Measurements from ENCODE around the gene ST3GAL6. TPM values are rescaled to one million over a fixed set of nuclear protein-coding genes. Genes with fewer than 3 reads are reported as not detected.

The ST3GAL6 gene
- total and polyA plus RNA-seq, 2 of the 8 experiments (the other 6 are each of a cell fraction or from before 2014, with no cell fraction given) = 3.3 to 6.1 TPM

GRCh38 chr3:98763819-98764418, 779 bp downstream of the ST3GAL6 start:
- CTCF ChIA-PET (ENCODE audit: partially characterized antibody) = interaction anchor here (0.7 to 1.4 kb wide), 5 partner anchors 11 to 169 kb away, joined by 3 to 7 read pairs (median 3); no protein-coding TSS in a partner anchor
- no peaks in the 10 kb centered on the region for H3K36me3 ChIP-seq (ENCODE audit: control insufficient read depth in 2 of 4, insufficient read depth in 4 of 4, low read length in 3 of 4)
- H2AK5ac ChIP-seq (ENCODE audit: low read depth, low read length) = no peak overlapping the region
- 0 out of 2 replicates have a peak overlapping the region, but pooled peaks have one; percentile 27 for H2BK20ac ChIP-seq (ENCODE audit: low read length)
- H3K9me3 ChIP-seq (ENCODE audit: insufficient read depth in 2 of 2, low read depth in 1 of 2, low read length in 1 of 2) = no peaks in the 10 kb centered on the region
- H3K14ac ChIP-seq (ENCODE audit: insufficient read length) = no peak overlapping the region
- H3K18ac ChIP-seq (ENCODE audit: extremely low read depth, low read length) = no peak overlapping the region
- H2BK5ac ChIP-seq (ENCODE audit: low read depth, low read length) = no peak overlapping the region
- no peak overlapping the region for H3K56ac ChIP-seq (replicated peaks; ENCODE audit: insufficient read length, low read depth, low read length)
- peaks cover 0 to 4% (median 0%) of the 10 kb centered on the region in 4 experiments; a peak in 1 of 7 replicates for H3K4me1 ChIP-seq (replicated peaks in 1 of 4; ENCODE audit: control insufficient read depth in 3 of 4, insufficient read depth in 4 of 4, low read length in 3 of 4)
- no peaks in the 10 kb centered on the region for H3K23me2 ChIP-seq (ENCODE audit: low read depth, low read length)
- H3K4me3 ChIP-seq (ENCODE audit: extremely low read depth in 1 of 4, insufficient read depth in 2 of 4, low read depth in 3 of 4, low read length in 4 of 4) = no peak overlapping the region
- no peak overlapping the region for H4K5ac ChIP-seq (ENCODE audit: insufficient read length, low read depth, low read length)
- no peak overlapping the region for H2BK120ac ChIP-seq (replicated peaks; ENCODE audit: low read depth, low read length)
- no peaks in the 10 kb centered on the region for H4K20me1 ChIP-seq (replicated peaks in 1 of 2; ENCODE audit: control insufficient read depth in 1 of 2, insufficient read depth in 2 of 2, low read length in 2 of 2)
- no peak overlapping the region for H2BK12ac ChIP-seq (ENCODE audit: low read depth, low read length)
- H4K91ac ChIP-seq (replicated peaks; ENCODE audit: insufficient read length, low read length) = no peak overlapping the region
- TF ChIP-seq POLR2A (IDR thresholded peaks at IDR 0.05; ENCODE audit: control extremely low read depth in 1 of 2, low read depth in 2 of 2, low read length in 2 of 2) (no peak), EP300 (IDR thresholded peaks at IDR 0.05; ENCODE audit: borderline replicate concordance in 1 of 2, low read depth in 2 of 2, low read length in 2 of 2) (no peak), SP2 (IDR thresholded peaks at IDR 0.05; ENCODE audit: low read length) (no peak), CREB1 (IDR thresholded peaks at IDR 0.05) (no peak), SIRT6 (IDR thresholded peaks at IDR 0.05; ENCODE audit: low read length) (no peak), HDAC6 (IDR thresholded peaks at IDR 0.05; ENCODE audit: low read depth, low read length) (no peak), TBP (IDR thresholded peaks at IDR 0.05; ENCODE audit: low read depth, low read length) (no peak), FOSL1 (IDR thresholded peaks at IDR 0.05; ENCODE audit: insufficient read depth, low read depth, low read length) (no peak), YY1 (IDR thresholded peaks at IDR 0.05; ENCODE audit: low read depth, low read length) (no peak), RFX5 (IDR thresholded peaks at IDR 0.05; ENCODE audit: borderline replicate concordance, low read depth, low read length) (no peak), CBX8 (IDR thresholded peaks at IDR 0.05; ENCODE audit: borderline replicate concordance, low read depth, low read length) (no peak), POU5F1 (IDR thresholded peaks at IDR 0.05; ENCODE audit: low read depth, low read length) (no peak), TEAD4 (IDR thresholded peaks at IDR 0.05; ENCODE audit: low read depth, low read length) (no peak), PHF8 (conservative IDR thresholded peaks at IDR 0.05; ENCODE audit: low read depth, low read length) (no peak), CHD1 (IDR thresholded peaks at IDR 0.05; ENCODE audit: low read depth, low read length) (no peak)
- no peaks in the 10 kb centered on the region for H3K79me1 ChIP-seq (ENCODE audit: low read depth, low read length)
- H3K27me3 ChIP-seq (replicated peaks in 1 of 4; ENCODE audit: control insufficient read depth in 3 of 4, extremely low read depth in 1 of 4, insufficient read depth in 3 of 4, low read length in 3 of 4) = no peaks in the 10 kb centered on the region
- H3K4me2 ChIP-seq (ENCODE audit: insufficient read depth in 1 of 2, low read depth in 2 of 2, low read length in 2 of 2) = no peak overlapping the region
- no peak overlapping the region for H2BK15ac ChIP-seq (ENCODE audit: low read length)
- no peak for FAIRE-seq
- no peak overlapping the region for H3K9ac ChIP-seq (replicated peaks in 1 of 4; ENCODE audit: extremely low read depth in 1 of 4, low read depth in 3 of 4, low read length in 3 of 4)
- 87% methylated on average over 5 of the region's 5 CpGs; no CpG with 5 or more reads in 1 of the 2 experiments for WGBS, 2 experiments (ENCODE audit: extremely low coverage in 1 of 2, insufficient coverage in 1 of 2, insufficient read length in 1 of 2, insufficient replicate concordance in 2 of 2, low coverage in 1 of 2, low lambda C conversion rate in 2 of 2, missing lambda C conversion rate in 1 of 2)
- H2AFZ ChIP-seq (ENCODE audit: low read length) = no peak overlapping the region
- no peak overlapping the region for H3K4ac ChIP-seq (replicated peaks; ENCODE audit: insufficient read length, low read depth, low read length)
- POLR2A ChIA-PET (ENCODE audit: partially characterized antibody) = no interaction called here
- no peak overlapping the region for H3K23ac ChIP-seq (ENCODE audit: insufficient read length)
- no peak for DNase-seq (ENCODE audit: low read depth in 1 of 2, low spot score in 2 of 2)
- H4K8ac ChIP-seq (ENCODE audit: extremely low read depth, insufficient read depth, low read length) = no peak overlapping the region
- no peaks in the 10 kb centered on the region for H3K79me2 ChIP-seq (ENCODE audit: control insufficient read depth in 1 of 2, insufficient read depth in 2 of 2, low read length in 2 of 2)
- H3K27ac ChIP-seq (ENCODE audit: low read depth, low read length) = no peak overlapping the region
